HEK293T (cell line): ENCODE results near the gene HEYL.

ENCODE experiments used
- CTCF ChIA-PET: fragments of 350-600 bp; formaldehyde crosslinking; extraction: SDS; loops from one replicate; lab custom pipeline; 2021; ENCODE audit warnings: antibody characterized with exemption, inconsistent platforms; lab: Yijun Ruan, JAX
- POLR2A ChIA-PET: fragments of 350-600 bp; formaldehyde crosslinking; extraction: SDS; loops from one replicate; lab custom pipeline; 2020; ENCODE audit warnings: antibody characterized with exemption, inconsistent platforms; lab: Yijun Ruan, JAX
- DNase-seq: peaks from one replicate; pipeline ENCODE4 v3.0.0; 2012; ENCODE audit warnings: mixed read lengths; ENCODE audit errors: extremely low spot score
- ARNT ChIP-seq: fragments of 450-650 bp; IDR thresholded peaks from 2 replicates; pipeline ENCODE4 v1.6.1; 2017; ENCODE audit warnings: mild to moderate bottlenecking
- BHLHE40 ChIP-seq: fragments of 450-650 bp; IDR thresholded peaks from 2 replicates; pipeline ENCODE4 v1.6.1; 2016; ENCODE audit warnings: mild to moderate bottlenecking, moderate library complexity, borderline replicate concordance
- CTBP1 ChIP-seq: fragments of 450-650 bp; IDR thresholded peaks from 2 replicates; pipeline ENCODE4 v1.6.1; 2016; ENCODE audit warnings: borderline replicate concordance
- ELF4 ChIP-seq: fragments of 450-650 bp; IDR thresholded peaks from 2 replicates; pipeline ENCODE4 v1.6.1; 2017; ENCODE audit warnings: antibody characterized with exemption
- FOXA1 ChIP-seq: fragments of 450-650 bp; IDR thresholded peaks from 2 replicates; pipeline ENCODE4 v1.6.1; 2016; ENCODE audit warnings: mild to moderate bottlenecking
- FOXK2 ChIP-seq: fragments of 450-650 bp; IDR thresholded peaks from 2 replicates; pipeline ENCODE4 v1.6.1; 2016; ENCODE audit warnings: mild to moderate bottlenecking
- FOXM1 ChIP-seq: fragments of 450-650 bp; IDR thresholded peaks from 2 replicates; pipeline ENCODE4 v1.6.1; 2017; ENCODE audit warnings: mild to moderate bottlenecking, borderline replicate concordance
- HDGF ChIP-seq: fragments of 450-650 bp; IDR thresholded peaks from 2 replicates; pipeline ENCODE4 v1.6.1; 2017; ENCODE audit warnings: antibody characterized with exemption, borderline replicate concordance
- L3MBTL2 ChIP-seq: fragments of 450-650 bp; conservative IDR thresholded peaks from 2 replicates; pipeline ENCODE4 v1.6.1; 2016; ENCODE audit warnings: mild to moderate bottlenecking
- LEF1 ChIP-seq: fragments of 450-650 bp; IDR thresholded peaks from 2 replicates; pipeline ENCODE4 v1.6.1; 2017; ENCODE audit warnings: mild to moderate bottlenecking, borderline replicate concordance
- NFRKB ChIP-seq: fragments of 450-650 bp; IDR thresholded peaks from 2 replicates; pipeline ENCODE4 v1.6.1; 2016; ENCODE audit warnings: mild to moderate bottlenecking, moderate library complexity
- SP1 ChIP-seq: fragments of 450-650 bp; IDR thresholded peaks from 2 replicates; pipeline ENCODE4 v1.6.1; 2017
- SUZ12 ChIP-seq: fragments of 450-650 bp; IDR thresholded peaks from 2 replicates; pipeline ENCODE4 v1.6.1; 2016; ENCODE audit warnings: mild to moderate bottlenecking
- TARDBP ChIP-seq: fragments of 450-650 bp; IDR thresholded peaks from 2 replicates; pipeline ENCODE4 v1.6.1; 2016
- ZNF384 ChIP-seq: fragments of 450-650 bp; IDR thresholded peaks from 2 replicates; pipeline ENCODE4 v1.6.1; 2016
- TF ChIP-seq, protein P1 (sequence below): fragments of 450-650 bp; IDR thresholded peaks from 2 replicates; pipeline ENCODE4 v1.6.1; 2016

Gene HEYL

DNA sequence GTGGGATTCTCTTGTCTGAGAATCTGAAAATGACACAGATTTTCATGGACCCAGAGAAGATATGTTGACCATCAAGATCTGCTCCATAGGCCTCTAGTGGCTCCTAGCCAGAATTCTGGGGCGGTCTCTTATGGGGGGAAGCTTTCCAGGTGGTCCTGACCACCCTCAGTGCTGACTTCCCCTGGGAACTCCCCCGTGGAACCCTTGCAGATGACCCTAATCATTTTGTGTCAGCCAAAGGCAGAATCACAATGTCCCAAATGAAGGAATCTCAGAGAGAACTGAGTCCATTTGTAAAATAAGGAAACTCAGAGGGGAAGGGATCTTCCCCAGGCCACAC, 3.6 kb downstream of the HEYL start:
- POLR2A ChIA-PET, result no interaction called here

DNA sequence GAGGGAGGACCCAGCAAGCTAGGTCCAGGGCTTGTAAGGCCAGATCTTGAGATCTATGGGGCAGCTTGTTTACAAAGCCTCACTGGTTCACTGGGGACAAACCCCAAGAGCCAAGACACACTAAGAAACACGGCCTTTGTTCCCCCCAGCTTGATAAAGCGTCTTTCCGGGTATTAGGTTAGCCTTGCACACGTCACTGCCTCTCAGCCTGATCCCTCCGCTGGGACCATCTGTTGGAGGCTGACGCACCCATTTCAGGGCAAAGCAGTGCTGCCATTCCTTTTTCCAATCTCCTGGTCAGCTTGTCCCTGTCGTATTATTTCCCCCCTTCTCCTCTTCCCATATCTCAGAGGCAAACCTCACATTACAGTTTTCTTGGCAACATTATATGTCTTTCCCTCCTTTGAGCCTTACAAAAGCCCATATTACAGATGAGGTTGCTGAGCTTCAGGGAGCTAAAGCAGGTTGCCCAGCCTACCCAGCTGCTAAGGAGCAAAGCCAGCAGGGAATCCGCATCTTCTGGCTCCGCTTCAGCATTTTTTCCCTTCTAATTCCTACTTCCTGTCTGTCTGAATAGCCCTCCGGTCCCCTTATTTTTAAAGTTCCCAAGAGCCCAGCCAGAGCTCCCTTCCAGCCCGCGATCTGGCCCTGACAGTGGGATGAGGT, 4.1 kb downstream of the HEYL start:
- no peak for TF ChIP-seq FOXM1
- TF ChIP-seq LEF1, result no peak
- no peak for TF ChIP-seq BHLHE40
- TF ChIP-seq L3MBTL2, result no peak
- TF ChIP-seq FOXK2, result no peak
- TF ChIP-seq ELF4, result no peak
- TF ChIP-seq ARNT, result no peak
- no peak for TF ChIP-seq SP1
- ChIA-PET POLR2A (no interaction called here), CTCF (interaction anchor here (0.7 to 1.0 kb wide), 2 partner anchors 23 to 27 kb away, joined by 3 to 4 read pairs; no protein-coding TSS in a partner anchor)
- DNase-seq, result no peak

More for the DNA sequence above, 3.6 kb downstream of the HEYL start:
- CTCF ChIA-PET, result interaction anchor here (1.0 kb wide), 1 partner anchor 22 kb away, joined by 4 read pairs; no protein-coding TSS in a partner anchor
- no peak for TF ChIP-seq FOXA1
- TF ChIP-seq SUZ12, result no peak
- TF ChIP-seq, protein P1, sequence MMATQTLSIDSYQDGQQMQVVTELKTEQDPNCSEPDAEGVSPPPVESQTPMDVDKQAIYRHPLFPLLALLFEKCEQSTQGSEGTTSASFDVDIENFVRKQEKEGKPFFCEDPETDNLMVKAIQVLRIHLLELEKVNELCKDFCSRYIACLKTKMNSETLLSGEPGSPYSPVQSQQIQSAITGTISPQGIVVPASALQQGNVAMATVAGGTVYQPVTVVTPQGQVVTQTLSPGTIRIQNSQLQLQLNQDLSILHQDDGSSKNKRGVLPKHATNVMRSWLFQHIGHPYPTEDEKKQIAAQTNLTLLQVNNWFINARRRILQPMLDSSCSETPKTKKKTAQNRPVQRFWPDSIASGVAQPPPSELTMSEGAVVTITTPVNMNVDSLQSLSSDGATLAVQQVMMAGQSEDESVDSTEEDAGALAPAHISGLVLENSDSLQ, result no peak
- no peak for TF ChIP-seq FOXK2
- TF ChIP-seq NFRKB, result no peak
- no peak for TF ChIP-seq ARNT
- no peak for TF ChIP-seq LEF1
- no peak for TF ChIP-seq ELF4
- no peak for TF ChIP-seq CTBP1
- DNase-seq, result no peak

DNA sequence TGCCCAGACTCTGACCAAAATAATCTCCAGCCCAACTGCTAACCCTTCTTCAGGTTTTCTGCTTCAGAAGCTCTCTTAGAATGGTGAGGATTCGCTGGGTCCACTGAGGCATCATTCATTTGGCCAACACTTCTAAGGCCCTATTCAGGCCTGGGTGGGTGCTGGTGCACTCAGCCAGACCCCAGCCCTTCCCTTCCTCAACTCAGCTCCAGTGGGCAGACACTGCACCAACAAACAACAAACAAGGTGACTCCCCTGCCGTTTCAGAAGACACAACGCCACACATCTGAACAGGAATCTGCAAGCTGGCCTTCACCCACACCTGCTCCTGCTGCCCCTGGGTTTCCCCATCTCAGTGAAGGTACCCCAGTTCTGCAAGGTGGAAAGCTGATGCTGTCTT, 6.0 kb downstream of the HEYL start:
- TF ChIP-seq NFRKB, result no peak
- TF ChIP-seq, protein P1, result no peak
- no peak for TF ChIP-seq LEF1
- no peak for TF ChIP-seq ZNF384
- no peak for TF ChIP-seq BHLHE40
- TF ChIP-seq HDGF, result no peak
- TF ChIP-seq L3MBTL2, result no peak
- TF ChIP-seq CTBP1, result no peak
- no peak for TF ChIP-seq TARDBP
- TF ChIP-seq SP1, result no peak
- no peak for TF ChIP-seq SUZ12
- TF ChIP-seq FOXA1, result no peak
- TF ChIP-seq FOXK2, result no peak
- POLR2A ChIA-PET, result no interaction called here

DNA sequence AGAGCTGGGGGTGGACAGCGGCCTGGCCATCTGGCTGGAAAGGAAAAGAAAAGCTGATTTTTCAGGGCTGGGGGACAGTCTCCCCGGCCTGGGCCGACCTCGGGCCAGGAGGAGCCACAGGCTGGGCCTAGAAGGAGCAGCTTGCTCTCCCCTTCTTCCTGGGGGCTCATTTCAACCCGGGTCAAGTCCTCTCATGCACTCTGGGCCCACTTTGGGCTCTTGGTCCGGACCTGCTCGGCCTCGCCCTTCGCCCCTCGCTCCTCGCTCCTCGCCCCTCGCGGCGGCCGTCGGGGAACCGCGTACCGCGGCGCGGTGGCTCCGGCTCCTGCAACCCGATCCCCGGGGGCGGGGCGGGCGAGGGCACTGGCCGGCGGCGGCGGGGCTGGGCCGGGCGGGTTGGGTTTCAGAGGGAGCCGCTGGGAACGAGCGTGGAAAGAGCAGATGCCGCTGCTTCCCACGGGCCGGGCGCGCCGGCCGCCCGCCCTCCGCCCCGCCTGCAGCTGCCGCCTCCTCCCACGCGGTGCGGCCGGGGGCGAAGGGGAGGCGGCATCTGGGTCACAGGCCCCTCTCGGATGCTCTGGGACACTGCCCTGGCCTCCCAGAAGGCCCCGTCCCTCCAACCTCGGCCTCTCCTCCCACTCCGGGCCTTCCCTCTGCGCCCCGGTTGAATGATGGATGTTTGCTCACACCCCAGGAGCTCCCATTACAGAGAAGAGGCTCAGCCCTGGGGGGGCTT, 6.6 kb downstream of the HEYL start:
- ChIA-PET POLR2A (no interaction called here), CTCF (interaction anchor here (0.9 to 1.7 kb wide), 3 partner anchors 14 to 26 kb away, joined by 3 to 4 read pairs (median 3); no protein-coding TSS in a partner anchor)
- no peak for DNase-seq
- TF ChIP-seq FOXM1, result no peak
- no peak for TF ChIP-seq NFRKB
- TF ChIP-seq, protein P1, result no peak
- no peak for TF ChIP-seq BHLHE40
- TF ChIP-seq SUZ12, result no peak
- TF ChIP-seq ELF4, result no peak

More for the DNA sequence above, 6.0 kb downstream of the HEYL start:
- CTCF ChIA-PET, result interaction anchor here (0.9 to 1.7 kb wide), 2 partner anchors 23 to 27 kb away, joined by 3 to 4 read pairs; no protein-coding TSS in a partner anchor
- DNase-seq, result no peak

DNA sequence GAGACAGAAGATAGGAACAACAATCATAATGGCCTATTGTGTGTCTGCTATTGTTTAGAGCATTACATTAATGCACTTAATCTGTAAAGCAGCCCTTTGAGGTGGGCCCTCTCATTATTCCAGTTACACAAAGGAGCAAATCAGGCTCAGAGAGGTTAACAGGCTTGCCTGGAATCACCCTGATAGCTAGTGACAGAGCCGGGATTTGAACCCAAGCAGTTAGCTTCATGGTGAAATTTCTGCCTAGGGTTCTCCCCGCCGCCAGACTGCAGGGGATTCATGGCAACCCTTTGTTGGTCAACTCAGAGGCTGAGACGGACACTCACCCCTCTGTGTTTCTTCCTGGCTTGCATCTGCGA, 7.1 kb downstream of the HEYL start:
- TF ChIP-seq LEF1 (no peak), FOXK2 (no peak), L3MBTL2 (no peak), SUZ12 (no peak), ELF4 (no peak), CTBP1 (no peak), FOXA1 (no peak), HDGF (no peak), TARDBP (no peak), BHLHE40 (no peak), FOXM1 (no peak), SP1 (no peak), NFRKB (no peak), ZNF384 (no peak), ARNT (no peak)
- TF ChIP-seq, protein P1, result no peak
- DNase-seq, result no peak
- ChIA-PET CTCF (interaction anchor here (1.0 to 1.7 kb wide), 2 partner anchors 15 to 26 kb away, joined by 3 to 4 read pairs; no protein-coding TSS in a partner anchor), POLR2A (no interaction called here)
